ENCODE results near the gene MDFI. TPM values are rescaled to one million over a fixed set of nuclear protein-coding genes. Genes with fewer than 3 reads are reported as not detected.

The MDFI gene
- total RNA-seq, 1 donor from 2014 or later, result 29.5 TPM

DNA sequence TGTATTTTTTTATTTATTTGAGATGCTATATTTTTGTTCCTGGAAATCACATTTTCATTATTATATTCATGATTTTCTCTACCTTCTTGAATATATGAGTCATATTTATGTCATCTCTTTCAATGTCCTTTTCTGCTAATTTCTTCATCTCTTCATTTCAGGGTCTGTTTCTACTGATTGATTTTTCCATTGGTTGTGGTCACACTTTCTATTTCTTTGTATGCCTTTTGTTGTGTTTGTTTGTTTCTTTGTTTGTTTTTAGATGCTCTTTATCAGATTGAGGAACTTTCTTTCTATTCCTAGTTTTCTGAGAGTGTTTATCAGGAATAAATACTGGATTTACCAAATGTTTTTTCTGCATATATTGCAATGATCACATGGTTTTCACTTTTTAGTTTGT is 16.9 kb upstream of the MDFI start:
- Mint-ChIP-seq H3K36me3 (no peaks in the 10 kb centered on the region), H3K27me3 (ENCODE audit: insufficient read depth, low read depth) (peaks cover 5% of the 10 kb centered on the region), H3K27ac (no peak overlapping the region), H3K4me1 (peaks cover 25% of the 10 kb centered on the region), H3K9me3 (peaks cover 15% of the 10 kb centered on the region), H3K4me3 (no peak overlapping the region)
- H3K9ac ChIP-seq, result no peak overlapping the region
- H3K4me3 ChIP-seq, result no peak overlapping the region
- no peak overlapping the region for H3K4me2 ChIP-seq
- no peak for DNase-seq (ENCODE audit: low spot score)
- H3K27ac ChIP-seq, result no peak overlapping the region
- peaks cover 11% of the 10 kb centered on the region for H3K9me3 ChIP-seq (ENCODE audit: low read depth)
- H3K4me1 ChIP-seq, result peaks cover 7% of the 10 kb centered on the region
- H3F3A ChIP-seq (ENCODE audit: low read depth), result peaks cover 15% of the 10 kb centered on the region
- H3K79me2 ChIP-seq (ENCODE audit: low read depth), result no peaks in the 10 kb centered on the region
- H4K20me1 ChIP-seq (ENCODE audit: low read depth), result no peaks in the 10 kb centered on the region
- H2AFZ ChIP-seq (replicated peaks), result no peak overlapping the region
- no peaks in the 10 kb centered on the region for H3K36me3 ChIP-seq
- TF ChIP-seq, protein P1, sequence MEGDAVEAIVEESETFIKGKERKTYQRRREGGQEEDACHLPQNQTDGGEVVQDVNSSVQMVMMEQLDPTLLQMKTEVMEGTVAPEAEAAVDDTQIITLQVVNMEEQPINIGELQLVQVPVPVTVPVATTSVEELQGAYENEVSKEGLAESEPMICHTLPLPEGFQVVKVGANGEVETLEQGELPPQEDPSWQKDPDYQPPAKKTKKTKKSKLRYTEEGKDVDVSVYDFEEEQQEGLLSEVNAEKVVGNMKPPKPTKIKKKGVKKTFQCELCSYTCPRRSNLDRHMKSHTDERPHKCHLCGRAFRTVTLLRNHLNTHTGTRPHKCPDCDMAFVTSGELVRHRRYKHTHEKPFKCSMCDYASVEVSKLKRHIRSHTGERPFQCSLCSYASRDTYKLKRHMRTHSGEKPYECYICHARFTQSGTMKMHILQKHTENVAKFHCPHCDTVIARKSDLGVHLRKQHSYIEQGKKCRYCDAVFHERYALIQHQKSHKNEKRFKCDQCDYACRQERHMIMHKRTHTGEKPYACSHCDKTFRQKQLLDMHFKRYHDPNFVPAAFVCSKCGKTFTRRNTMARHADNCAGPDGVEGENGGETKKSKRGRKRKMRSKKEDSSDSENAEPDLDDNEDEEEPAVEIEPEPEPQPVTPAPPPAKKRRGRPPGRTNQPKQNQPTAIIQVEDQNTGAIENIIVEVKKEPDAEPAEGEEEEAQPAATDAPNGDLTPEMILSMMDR (IDR thresholded peaks at IDR 0.05), result no peak
- TF ChIP-seq EZH2 (IDR thresholded peaks at IDR 0.05) (no peak), EZH2phosphoT487 (IDR thresholded peaks at IDR 0.05) (no peak)
- H3K27me3 ChIP-seq, result no peaks in the 10 kb centered on the region

DNA sequence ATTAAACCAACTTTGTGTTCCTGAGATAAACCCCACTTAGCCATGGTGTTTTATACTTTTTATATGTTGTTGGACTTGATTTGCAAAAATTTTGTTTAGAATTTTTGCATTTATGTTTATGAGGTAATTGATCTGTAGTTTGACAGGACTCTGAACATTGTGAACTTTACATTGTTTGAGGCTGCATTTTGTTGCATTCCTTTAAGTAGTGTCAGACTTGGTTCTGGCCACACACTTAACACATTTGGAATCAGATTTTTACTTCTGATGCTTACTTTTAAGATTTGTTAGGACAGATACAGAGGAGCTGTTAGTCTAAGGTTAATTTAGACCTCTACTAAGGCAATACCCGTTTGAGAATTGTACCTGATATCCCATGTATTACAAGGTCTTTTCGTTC is 16.5 kb upstream of the MDFI start:
- no peaks in the 10 kb centered on the region for H3K36me3 Mint-ChIP-seq
- Histone ChIP-seq H3K36me3 (no peaks in the 10 kb centered on the region), H3K4me1 (peaks cover 7% of the 10 kb centered on the region), H3K27me3 (no peaks in the 10 kb centered on the region), H3K27ac (no peak overlapping the region), H3F3A (ENCODE audit: low read depth) (peaks cover 15% of the 10 kb centered on the region), H3K4me2 (no peak overlapping the region), H3K79me2 (ENCODE audit: low read depth) (no peaks in the 10 kb centered on the region), H2AFZ (replicated peaks) (no peak overlapping the region), H3K9me3 (ENCODE audit: low read depth) (peaks cover 11% of the 10 kb centered on the region), H4K20me1 (ENCODE audit: low read depth) (no peaks in the 10 kb centered on the region), H3K9ac (no peak overlapping the region), H3K4me3 (no peak overlapping the region)
- H3K4me1 Mint-ChIP-seq, result peaks cover 29% of the 10 kb centered on the region
- H3K27ac Mint-ChIP-seq, result peak overlapping the region; percentile 85
- no peak overlapping the region for H3K4me3 Mint-ChIP-seq
- no peak for DNase-seq (ENCODE audit: low spot score)
- TF ChIP-seq EZH2phosphoT487 (IDR thresholded peaks at IDR 0.05), result no peak
- TF ChIP-seq EZH2 (IDR thresholded peaks at IDR 0.05), result no peak
- TF ChIP-seq, protein P1 (IDR thresholded peaks at IDR 0.05), result no peak
- peaks cover 15% of the 10 kb centered on the region for H3K9me3 Mint-ChIP-seq
- peaks cover 5% of the 10 kb centered on the region for H3K27me3 Mint-ChIP-seq (ENCODE audit: insufficient read depth, low read depth)

DNA sequence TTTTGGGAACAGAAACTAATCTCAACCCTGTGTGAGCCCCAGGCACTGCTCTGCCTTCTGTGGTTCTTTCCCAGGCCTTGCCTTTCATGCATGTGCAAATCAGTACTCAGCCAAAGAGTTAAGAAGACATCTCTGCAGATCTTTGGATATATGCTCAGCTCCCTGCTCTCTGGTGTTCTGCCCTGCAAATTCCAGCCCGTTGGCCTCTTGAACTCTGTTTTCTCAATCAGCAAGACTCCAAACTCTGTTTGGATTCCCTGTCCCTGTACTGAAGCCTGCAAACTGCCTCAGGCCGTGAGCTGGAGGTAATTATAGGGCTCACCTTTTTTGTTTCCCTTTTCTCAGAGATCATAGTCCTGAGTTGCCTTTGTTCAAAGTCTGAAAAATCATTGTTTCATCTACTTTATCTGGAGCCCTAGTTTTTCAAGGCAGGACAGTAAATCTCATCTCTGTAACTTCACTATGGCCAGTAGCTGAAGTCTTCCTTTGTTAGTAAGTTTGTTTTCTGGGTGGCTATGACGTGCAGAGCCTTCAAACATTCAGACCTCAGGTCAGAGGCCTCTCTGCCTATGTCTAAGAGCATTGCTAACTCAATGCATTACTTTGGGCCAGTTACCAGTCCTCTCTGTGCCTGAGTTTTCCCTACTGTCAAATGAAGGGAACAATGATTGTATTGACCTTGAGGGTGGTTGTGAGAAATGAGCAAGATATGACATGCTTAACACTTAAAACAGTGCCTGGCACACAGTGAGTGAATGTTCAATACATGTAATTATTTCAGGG is 15.9 kb upstream of the MDFI start:
- Histone ChIP-seq H3K4me1 (peaks cover 7% of the 10 kb centered on the region), H3K27me3 (no peaks in the 10 kb centered on the region), H3K9ac (no peak overlapping the region), H3K4me3 (no peak overlapping the region), H3F3A (ENCODE audit: low read depth) (peaks cover 15% of the 10 kb centered on the region), H3K9me3 (ENCODE audit: low read depth) (peaks cover 11% of the 10 kb centered on the region), H3K36me3 (no peaks in the 10 kb centered on the region), H2AFZ (replicated peaks) (no peak overlapping the region), H3K79me2 (ENCODE audit: low read depth) (no peaks in the 10 kb centered on the region), H3K27ac (no peak overlapping the region), H3K4me2 (no peak overlapping the region), H4K20me1 (ENCODE audit: low read depth) (no peaks in the 10 kb centered on the region)
- no peaks in the 10 kb centered on the region for H3K36me3 Mint-ChIP-seq
- H3K9me3 Mint-ChIP-seq, result peaks cover 15% of the 10 kb centered on the region
- H3K4me1 Mint-ChIP-seq, result peaks cover 32% of the 10 kb centered on the region
- no peak for DNase-seq (ENCODE audit: low spot score)
- H3K27ac Mint-ChIP-seq, result peak overlapping the region; percentile 85
- TF ChIP-seq EZH2 (IDR thresholded peaks at IDR 0.05) (no peak), EZH2phosphoT487 (IDR thresholded peaks at IDR 0.05) (no peak)
- TF ChIP-seq, protein P1 (IDR thresholded peaks at IDR 0.05), result no peak
- peaks cover 5% of the 10 kb centered on the region for H3K27me3 Mint-ChIP-seq (ENCODE audit: insufficient read depth, low read depth)
- no peak overlapping the region for H3K4me3 Mint-ChIP-seq

All from neural progenitor cell (in vitro differentiated cells).